MM.1S (cell line): ENCODE measurements around the gene PIK3R2.

Experiments used
- DNase-seq: peaks from one replicate; pipeline ENCODE4 v3.0.0-alpha.2; 2015
- H2AFZ ChIP-seq: fragments of 300-600 bp; sonication (generic); 2 replicates; pipeline ENCODE4 v1.6.0; 2016; ENCODE audit warnings: antibody characterized with exemption, low read length
- H3F3A ChIP-seq: fragments of 300-600 bp; sonication (generic); 2 replicates; pipeline ENCODE4 v1.6.1; 2016; ENCODE audit warnings: mild to moderate bottlenecking, antibody characterized with exemption, low read length, moderate library complexity, mixed read lengths; ENCODE audit not compliant: insufficient read depth
- H3K27ac ChIP-seq: fragments of 300-600 bp; sonication (generic); 2 replicates; pipeline ENCODE4 v1.5.1; 2016; ENCODE audit warnings: mild to moderate bottlenecking, low read length
- H3K27me3 ChIP-seq: fragments of 300-600 bp; sonication (generic); replicated peaks from 2 replicates; pipeline ENCODE4 v1.6.0; 2016; ENCODE audit warnings: low read length; ENCODE audit not compliant: insufficient read depth
- H3K36me3 ChIP-seq: fragments of 300-600 bp; sonication (generic); replicated peaks from 2 replicates; pipeline ENCODE4 v1.6.1; 2016; ENCODE audit warnings: mild to moderate bottlenecking, low read length, mixed read lengths; ENCODE audit not compliant: insufficient read depth
- H3K4me1 ChIP-seq: fragments of 300-600 bp; sonication (generic); 2 replicates; pipeline ENCODE4 v1.6.1; 2016; ENCODE audit warnings: low read length, mixed read lengths
- H3K4me2 ChIP-seq: fragments of 300-600 bp; sonication (generic); 2 replicates; pipeline ENCODE4 v1.6.0; 2016; ENCODE audit warnings: low read depth, low read length
- H3K4me3 ChIP-seq: fragments of 300-600 bp; sonication (generic); 2 replicates; pipeline ENCODE4 v1.5.1; 2016; ENCODE audit warnings: low read length, mixed read lengths
- H3K79me2 ChIP-seq: fragments of 300-600 bp; sonication (generic); 2 replicates; pipeline ENCODE4 v1.6.1; 2016; ENCODE audit warnings: mixed run types, low read length, mixed read lengths
- H3K9ac ChIP-seq: fragments of 300-600 bp; sonication (generic); 2 replicates; pipeline ENCODE4 v1.6.1; 2016; ENCODE audit warnings: low read length, mixed read lengths
- H3K9me2 ChIP-seq: fragments of 300-600 bp; sonication (generic); replicated peaks from 2 replicates; pipeline ENCODE4 v1.6.1; 2016; ENCODE audit warnings: mild to moderate bottlenecking, low read length, mixed read lengths; ENCODE audit not compliant: insufficient read depth
- H3K9me3 ChIP-seq: fragments of 300-600 bp; sonication (generic); replicated peaks from 2 replicates; pipeline ENCODE4 v1.6.1; 2016; ENCODE audit warnings: mild to moderate bottlenecking, low read length, mixed read lengths; ENCODE audit not compliant: insufficient read depth
- H4K20me1 ChIP-seq: fragments of 300-600 bp; sonication (generic); 2 replicates; pipeline ENCODE4 v1.6.1; 2016; ENCODE audit warnings: mild to moderate bottlenecking, low read length, moderate library complexity, mixed read lengths; ENCODE audit not compliant: insufficient read depth
- CTCF ChIP-seq: fragments of 300-600 bp; sonication (generic); IDR thresholded peaks from 2 replicates; pipeline ENCODE4 v1.5.1; 2016; ENCODE audit warnings: antibody characterized with exemption, low read length, mixed read lengths
- EZH2 ChIP-seq: fragments of 300-600 bp; sonication (generic); optimal IDR thresholded peaks from 2 replicates; pipeline ENCODE3; 2017; ENCODE audit warnings: low read depth, mild to moderate bottlenecking, antibody characterized with exemption, low read length, mixed read lengths
- EZH2phosphoT487 ChIP-seq: fragments of 300-600 bp; sonication (generic); IDR thresholded peaks from 2 replicates; pipeline ENCODE4 v1.6.1; 2018; ENCODE audit warnings: antibody characterized with exemption, low read length

PIK3R2 gene

GRCh38 chr19:18179957-18180356 lies 27.0 kb downstream of the PIK3R2 start:
- Histone ChIP-seq H4K20me1 (no peaks in the 10 kb centered on the region), H3K4me1 (peaks cover 1% of the 10 kb centered on the region; the same call in 1 of the 2 replicates), H3K79me2 (peaks cover 3% of the 10 kb centered on the region; the same call in 1 of the 2 replicates), H3K4me2 (no peak overlapping the region), H3K36me3 (no peaks in the 10 kb centered on the region), H3K9me2 (no peaks in the 10 kb centered on the region), H3F3A (no peaks in the 10 kb centered on the region), H3K4me3 (no peak overlapping the region), H3K9me3 (no peaks in the 10 kb centered on the region), H3K27me3 (no peaks in the 10 kb centered on the region), H2AFZ (no peak overlapping the region), H3K27ac (no peak overlapping the region), H3K9ac (no peak overlapping the region)
- DNase-seq, result no peak
- TF ChIP-seq EZH2 (no peak), EZH2phosphoT487 (no peak), CTCF (no peak)

GRCh38 chr19:18183529-18183928 lies 30.6 kb downstream of the PIK3R2 start:
- no peak overlapping the region for H3K9ac ChIP-seq
- H4K20me1 ChIP-seq, result no peaks in the 10 kb centered on the region
- no peak overlapping the region for H3K4me2 ChIP-seq
- no peak overlapping the region for H3K27ac ChIP-seq
- no peak overlapping the region for H2AFZ ChIP-seq
- no peaks in the 10 kb centered on the region for H3K9me3 ChIP-seq
- no peak for TF ChIP-seq EZH2phosphoT487
- no peak for TF ChIP-seq EZH2
- TF ChIP-seq CTCF, result no peak
- H3K9me2 ChIP-seq, result no peaks in the 10 kb centered on the region
- no peaks in the 10 kb centered on the region for H3K4me1 ChIP-seq
- no peaks in the 10 kb centered on the region for H3K79me2 ChIP-seq
- H3K27me3 ChIP-seq, result no peaks in the 10 kb centered on the region; the same call in 1 of the 2 replicates
- H3K4me3 ChIP-seq, result no peak overlapping the region
- H3F3A ChIP-seq, result no peaks in the 10 kb centered on the region
- no peak for DNase-seq
- H3K36me3 ChIP-seq, result no peaks in the 10 kb centered on the region

- Histone ChIP-seq H3K9me3 (no peaks in the 10 kb centered on the region), H3K4me3 (no peak overlapping the region), H3K4me1 (no peaks in the 10 kb centered on the region), H3K9me2 (no peaks in the 10 kb centered on the region), H2AFZ (no peak overlapping the region), H3K79me2 (no peaks in the 10 kb centered on the region), H3K4me2 (no peak overlapping the region), H3K9ac (no peak overlapping the region), H3K36me3 (no peaks in the 10 kb centered on the region), H4K20me1 (no peaks in the 10 kb centered on the region), H3K27me3 (no peaks in the 10 kb centered on the region; the same call in 1 of the 2 replicates), H3K27ac (no peak overlapping the region), H3F3A (no peaks in the 10 kb centered on the region)
- no peak for DNase-seq
- TF ChIP-seq EZH2phosphoT487, result no peak
- no peak for TF ChIP-seq CTCF
These were observed 32.6 kb downstream of the PIK3R2 start for GRCh38 chr19:18185538-18185937.
